Fibroblast of villous mesenchyme (primary cell): Measurements from ENCODE around the gene CYP4Z1. TPM values are rescaled to one million over a fixed set of nuclear protein-coding genes. Genes with fewer than 3 reads are reported as not detected.

ENCODE experiments used
- total RNA-seq: library from RNA; depleted of rRNA; stranded (reverse); fragments of >200 nt; gene quantifications from 2 replicates; pipeline ENCODE4 v1.2.3, GENCODE V29; 2012

The CYP4Z1 gene
- total RNA-seq, 1 donor = not detected

Other genes with a start within 250 kb of the CYP4Z1 start
- gene CYP4A11, start 125.8 kb upstream of the CYP4Z1 start, total RNA-seq = not detected in 2 replicates
- gene CYP4X1, start 43.6 kb upstream of the CYP4Z1 start, total RNA-seq = not detected in 2 replicates
- not detected in 2 replicates for gene CYP4A22, start 70.2 kb downstream of the CYP4Z1 start, total RNA-seq
- gene PDZK1IP1, start 122.8 kb downstream of the CYP4Z1 start, total RNA-seq = 0.43 TPM in 1 of 2 replicates, not detected in the other
- 0.32 TPM in 1 of 2 replicates, not detected in the other for gene TAL1, start 165.0 kb downstream of the CYP4Z1 start, total RNA-seq
- gene STIL, start 246.9 kb downstream of the CYP4Z1 start, total RNA-seq = 13.2 and 21.2 TPM in 2 replicates